ENCODE measurements around the gene TMEM209. TPM values are rescaled to one million over a fixed set of nuclear protein-coding genes. Genes with fewer than 3 reads are reported as not detected.
"Not testable (repeated sequence)": the region's sequence is repeated elsewhere in the genome, so short reads cannot be mapped to it uniquely, and the experiment has no call there.

TMEM209 gene
- total RNA-seq, 2 donors from 2014 or later: 7.6 to 12.2 TPM

- intact Hi-C loops (cut with DNase I): no loop called here
- Histone ChIP-seq H3K27ac (no peak overlapping the region), H3K4me3 (no peak overlapping the region), H3K36me3 (replicated peaks in 1 of 2; ENCODE audit: insufficient read depth in 1 of 2, low read depth in 2 of 2) (no peaks in the 10 kb centered on the region), H3K9me3 (no peaks in the 10 kb centered on the region), H3K27me3 (no peaks in the 10 kb centered on the region), H3K4me1 (peaks cover 9% of the 10 kb centered on the region)
- DNase-seq (no peak), ATAC-seq (no peak)
- no peak for TF ChIP-seq POLR2A (IDR thresholded peaks at IDR 0.05)
- TF ChIP-seq CTCF (IDR thresholded peaks at IDR 0.05): no peak
- 73 to 78% methylated on average over 6 of the region's 6 CpGs for WGBS, 2 donors
Observed at GRCh38 chr7:130231792-130232191, 26.6 kb upstream of the TMEM209 start.

- intact Hi-C loops (cut with DNase I); H3K4me1 ChIP-seq; DNase-seq; H3K27ac ChIP-seq; H3K9me3 ChIP-seq; H3K36me3 ChIP-seq (replicated peaks in 1 of 2; ENCODE audit: insufficient read depth in 1 of 2, low read depth in 2 of 2); H3K4me3 ChIP-seq; ATAC-seq; H3K27me3 ChIP-seq: not testable (repeated sequence)
- 88 to 91% methylated on average over 4 to 25 of the region's 28 CpGs for WGBS, 2 donors
Observed at GRCh38 chr7:130229981-130230380, 24.8 kb upstream of the TMEM209 start.

- H3K36me3 ChIP-seq (replicated peaks in 1 of 2; ENCODE audit: insufficient read depth in 1 of 2, low read depth in 2 of 2): no peaks in the 10 kb centered on the region
- H3K9me3 ChIP-seq: no peaks in the 10 kb centered on the region
- no peak for TF ChIP-seq CTCF (IDR thresholded peaks at IDR 0.05)
- no peak for TF ChIP-seq POLR2A (IDR thresholded peaks at IDR 0.05)
- H3K27me3 ChIP-seq: no peaks in the 10 kb centered on the region
- ATAC-seq (no peak), DNase-seq (no peak)
- intact Hi-C loops (cut with DNase I): no loop called here
- no peak overlapping the region for H3K4me3 ChIP-seq
- 88 to 91% methylated on average over 7 of the region's 7 CpGs for WGBS, 2 donors
- peaks cover 6% of the 10 kb centered on the region for H3K4me1 ChIP-seq
- H3K27ac ChIP-seq: no peak overlapping the region
Observed at GRCh38 chr7:130228840-130229502, 23.8 kb upstream of the TMEM209 start.

- H3K27me3 ChIP-seq: no peaks in the 10 kb centered on the region
- TF ChIP-seq POLR2A (IDR thresholded peaks at IDR 0.05) (no peak), CTCF (IDR thresholded peaks at IDR 0.05) (no peak)
- H3K4me1 ChIP-seq: peaks cover 4% of the 10 kb centered on the region
- ATAC-seq (no peak), DNase-seq (no peak)
- no peak overlapping the region for H3K4me3 ChIP-seq
- no peaks in the 10 kb centered on the region for H3K36me3 ChIP-seq (replicated peaks in 1 of 2; ENCODE audit: insufficient read depth in 1 of 2, low read depth in 2 of 2)
- WGBS, 2 donors: 33 to 36% methylated on average over 1 of the region's 1 CpG
- H3K27ac ChIP-seq: no peak overlapping the region
- H3K9me3 ChIP-seq: no peaks in the 10 kb centered on the region
- intact Hi-C loops (cut with DNase I): no loop called here
Observed at GRCh38 chr7:130227883-130228575, 22.8 kb upstream of the TMEM209 start.

- no peaks in the 10 kb centered on the region for H3K36me3 ChIP-seq (replicated peaks in 1 of 2; ENCODE audit: insufficient read depth in 1 of 2, low read depth in 2 of 2)
- WGBS, 2 donors: 91 to 100% methylated on average over 1 of the region's 1 CpG
- H3K4me1 ChIP-seq: peaks cover 4% of the 10 kb centered on the region
- no peaks in the 10 kb centered on the region for H3K9me3 ChIP-seq
- ATAC-seq (no peak), DNase-seq (no peak)
- H3K27me3 ChIP-seq: no peaks in the 10 kb centered on the region
- no peak overlapping the region for H3K4me3 ChIP-seq
- TF ChIP-seq CTCF (IDR thresholded peaks at IDR 0.05) (no peak), POLR2A (IDR thresholded peaks at IDR 0.05) (no peak)
- H3K27ac ChIP-seq: no peak overlapping the region
- intact Hi-C loops (cut with DNase I): no loop called here
Observed at GRCh38 chr7:130226333-130226732, 21.1 kb upstream of the TMEM209 start.

- H3K4me3 ChIP-seq; H3K9me3 ChIP-seq; H3K4me1 ChIP-seq; DNase-seq; H3K36me3 ChIP-seq (replicated peaks in 1 of 2; ENCODE audit: insufficient read depth in 1 of 2, low read depth in 2 of 2); H3K27ac ChIP-seq; ATAC-seq; intact Hi-C loops (cut with DNase I); H3K27me3 ChIP-seq: not testable (repeated sequence)
- WGBS, 2 donors: 73 to 83% methylated on average over 3 of the region's 3 CpGs
Observed at GRCh38 chr7:130224923-130225322, 19.7 kb upstream of the TMEM209 start.

All from body of pancreas (tissue), 4 donors.